PC-9 (cell line): ENCODE measurements around the gene UBA3. TPM values are rescaled to one million over a fixed set of nuclear protein-coding genes. Genes with fewer than 3 reads are reported as not detected.

ENCODE experiments used
- BruUV-seq: library from RNA; stranded (reverse); fragments of 400-500 nt; replicated peaks from 2 replicates; lab custom pipeline; 2021; lab: Mats Ljungman, UMichigan
- CTCF ChIA-PET: fragments of 300-600 bp; sonication (Branson Sonifier 250); formaldehyde crosslinking; loops from one replicate; lab custom pipeline; 2022; ENCODE audit warnings: antibody characterized with exemption; lab: Charles Lee
- POLR2A ChIA-PET: fragments of 300-600 bp; sonication (Branson Sonifier 250); formaldehyde crosslinking; loops from one replicate; lab custom pipeline; 2022; ENCODE audit warnings: antibody characterized with exemption; ENCODE audit not compliant: unreplicated experiment; lab: Charles Lee
- DNase-seq, 2 experiments: peaks; one replicate each; pipeline versions ENCODE4 v3.0.0 to v3.0.0-alpha.2; 2015 to 2022; ENCODE audit warnings: mixed read lengths in 1 of 2
- H2AFZ ChIP-seq: fragments of 200-600 bp; sonication (generic); 2 replicates; pipeline ENCODE4 v1.8.1; 2017; ENCODE audit warnings: antibody characterized with exemption
- H3F3A ChIP-seq: fragments of 200-600 bp; sonication (generic); 2 replicates; pipeline ENCODE4 v1.8.1; 2017; ENCODE audit warnings: antibody characterized with exemption, mild to moderate bottlenecking, low read depth; ENCODE audit not compliant: insufficient read depth
- H3K27ac ChIP-seq: fragments of 200-600 bp; sonication (generic); 2 replicates; pipeline ENCODE4 v1.6.1; 2016; ENCODE audit warnings: mixed run types
- H3K27me3 ChIP-seq: fragments of 200-600 bp; sonication (generic); 2 replicates; pipeline ENCODE4 v1.6.1; 2016; ENCODE audit warnings: low read depth, mixed run types; ENCODE audit not compliant: insufficient read depth
- H3K36me3 ChIP-seq: fragments of 200-600 bp; sonication (generic); 2 replicates; pipeline ENCODE4 v1.6.1; 2016; ENCODE audit warnings: low read depth, mixed run types
- H3K4me1 ChIP-seq: fragments of 200-600 bp; sonication (generic); replicated peaks from 2 replicates; pipeline ENCODE4 v1.6.1; 2016; ENCODE audit warnings: mixed run types; ENCODE audit not compliant: insufficient read depth
- H3K4me2 ChIP-seq: fragments of 200-600 bp; sonication (generic); 2 replicates; pipeline ENCODE4 v1.6.1; 2017; ENCODE audit warnings: mixed run types
- H3K4me3 ChIP-seq: fragments of 200-600 bp; sonication (generic); 2 replicates; pipeline ENCODE4 v1.6.1; 2016; ENCODE audit warnings: mixed run types
- H3K79me2 ChIP-seq: fragments of 200-600 bp; sonication (generic); 2 replicates; pipeline ENCODE4 v1.6.1; 2017; ENCODE audit warnings: low read depth, mixed run types
- H3K9me2 ChIP-seq: fragments of 200-600 bp; sonication (generic); 2 replicates; pipeline ENCODE4 v1.8.1; 2017; ENCODE audit warnings: mild to moderate bottlenecking; ENCODE audit not compliant: insufficient read depth
- H3K9me3 ChIP-seq: fragments of 200-600 bp; sonication (generic); 2 replicates; pipeline ENCODE4 v1.8.1; 2016; ENCODE audit warnings: low read depth; ENCODE audit not compliant: insufficient read depth
- H4K20me1 ChIP-seq: fragments of 200-600 bp; sonication (generic); 2 replicates; pipeline ENCODE4 v1.8.1; 2017; ENCODE audit not compliant: insufficient read depth
- EZH2 ChIP-seq: fragments of 200-600 bp; sonication (generic); IDR thresholded peaks from 2 replicates; pipeline ENCODE4 v1.8.0; 2017; ENCODE audit warnings: antibody characterized with exemption, low read depth
- intact Hi-C: fragments of 100-400 bp; cut with micrococcal nuclease; formaldehyde crosslinking; loops from one replicate; pipeline ENCODE4 v1.10.0; 2022; ENCODE audit not compliant: unreplicated experiment
- total RNA-seq: library from RNA; stranded (reverse); gene quantifications from 2 replicates; pipeline ENCODE4 v1.2.3, GENCODE V29; 2021
- TF ChIP-seq, protein P1 (sequence below): fragments of 200-600 bp; sonication (generic); conservative IDR thresholded peaks from 2 replicates; pipeline ENCODE4 v1.6.1; 2017; ENCODE audit warnings: mixed run types, antibody characterized with exemption, mild to moderate bottlenecking, moderate library complexity

UBA3 gene
- total RNA-seq, 1 experiment from 2014 or later: 88.8 TPM

DNA sequence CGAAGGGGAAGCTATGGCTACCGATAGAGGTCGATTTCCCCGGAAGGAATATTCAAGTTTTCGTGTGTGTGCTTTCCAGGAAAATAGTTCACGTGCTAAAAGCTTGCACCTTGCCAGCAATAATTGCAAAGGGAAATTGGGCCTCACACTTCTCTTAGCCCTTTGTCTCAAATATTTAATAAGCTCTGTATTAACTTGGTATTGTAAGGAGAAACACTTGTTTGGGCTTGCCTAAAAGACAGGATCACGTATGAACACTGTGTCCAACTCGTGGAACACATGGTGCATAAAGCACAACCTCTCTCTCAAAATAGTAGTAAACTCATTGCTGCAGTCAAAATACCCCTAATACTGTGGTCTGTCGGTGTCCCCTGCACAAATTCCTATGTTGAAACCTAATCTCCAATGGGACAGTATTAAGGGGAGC lies 27.7 kb downstream of the UBA3 start:
- no peak for DNase-seq
- Histone ChIP-seq H3K27ac (peak overlapping the region; percentile 70), H3K9me3 (no peaks in the 10 kb centered on the region), H3K36me3 (0 out of 2 replicates have a peak, but pooled peaks cover 2% of the 10 kb centered on the region), H3F3A (peaks cover 10% of the 10 kb centered on the region; the same call in 1 of the 2 replicates), H4K20me1 (peaks cover 7% of the 10 kb centered on the region), H3K79me2 (peaks cover 35% of the 10 kb centered on the region), H2AFZ (peak overlapping the region; percentile 93), H3K27me3 (no peaks in the 10 kb centered on the region), H3K4me1 (no peaks in the 10 kb centered on the region), H3K4me3 (peak overlapping the region; percentile 77), H3K4me2 (peak overlapping the region; percentile 96), H3K9me2 (no peaks in the 10 kb centered on the region)
- ChIA-PET POLR2A (interaction anchor here (0.6 to 1.2 kb wide), 4 partner anchors 32 to 351 kb away, joined by 3 to 5 read pairs (median 4); partner anchors contain the start of gene ARL6IP5), CTCF (no interaction called here)
- intact Hi-C loops: loop anchor here (1.0 to 5.0 kb wide), 2 partner anchors 35 to 65 kb away; no protein-coding TSS in a partner anchor
- no peak for TF ChIP-seq EZH2
- TF ChIP-seq, protein P1, sequence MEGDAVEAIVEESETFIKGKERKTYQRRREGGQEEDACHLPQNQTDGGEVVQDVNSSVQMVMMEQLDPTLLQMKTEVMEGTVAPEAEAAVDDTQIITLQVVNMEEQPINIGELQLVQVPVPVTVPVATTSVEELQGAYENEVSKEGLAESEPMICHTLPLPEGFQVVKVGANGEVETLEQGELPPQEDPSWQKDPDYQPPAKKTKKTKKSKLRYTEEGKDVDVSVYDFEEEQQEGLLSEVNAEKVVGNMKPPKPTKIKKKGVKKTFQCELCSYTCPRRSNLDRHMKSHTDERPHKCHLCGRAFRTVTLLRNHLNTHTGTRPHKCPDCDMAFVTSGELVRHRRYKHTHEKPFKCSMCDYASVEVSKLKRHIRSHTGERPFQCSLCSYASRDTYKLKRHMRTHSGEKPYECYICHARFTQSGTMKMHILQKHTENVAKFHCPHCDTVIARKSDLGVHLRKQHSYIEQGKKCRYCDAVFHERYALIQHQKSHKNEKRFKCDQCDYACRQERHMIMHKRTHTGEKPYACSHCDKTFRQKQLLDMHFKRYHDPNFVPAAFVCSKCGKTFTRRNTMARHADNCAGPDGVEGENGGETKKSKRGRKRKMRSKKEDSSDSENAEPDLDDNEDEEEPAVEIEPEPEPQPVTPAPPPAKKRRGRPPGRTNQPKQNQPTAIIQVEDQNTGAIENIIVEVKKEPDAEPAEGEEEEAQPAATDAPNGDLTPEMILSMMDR: no peak
- BruUV-seq: TSS peak; percentile 97

DNA sequence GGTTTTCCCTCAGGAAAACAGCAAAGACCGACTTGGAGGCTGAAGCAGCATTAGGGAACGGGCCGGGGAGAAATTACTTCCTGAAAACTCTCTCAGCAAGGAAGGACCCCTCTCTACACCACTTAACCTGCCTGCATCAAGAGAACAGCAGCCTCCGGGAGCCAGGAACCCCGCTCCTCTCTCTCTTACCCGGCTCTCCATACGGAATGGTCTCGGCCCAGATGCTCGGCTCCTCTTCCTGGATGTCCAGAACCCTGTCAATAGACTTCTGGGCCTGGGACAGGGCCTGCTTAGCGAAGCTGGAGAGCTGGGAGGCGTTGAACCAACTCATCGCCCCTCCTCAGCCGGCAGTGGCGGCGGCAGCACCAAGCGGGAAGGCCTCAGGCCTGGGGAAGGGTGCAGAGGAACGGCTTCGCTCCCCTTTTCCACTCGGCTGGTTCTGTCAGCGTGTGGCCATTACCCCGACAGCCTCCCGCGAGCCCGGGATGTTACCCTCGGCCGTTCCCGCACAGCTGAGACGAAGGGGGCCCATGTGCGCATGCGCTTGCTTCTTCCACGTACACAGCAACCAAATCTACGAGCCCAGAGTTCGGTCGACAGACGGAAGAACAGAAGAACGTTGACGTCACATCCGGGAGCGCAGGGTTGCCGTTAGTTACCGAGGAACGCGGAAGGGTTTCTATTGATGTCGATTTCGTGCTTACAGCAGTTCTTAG lies 28.3 kb downstream of the UBA3 start, which contains the start of gene TMF1:
TMF1 (minus strand) TSS at position 578 of the 716 bp plus-strand sequence; CDS start at position 331, 247 bp downstream.
- H3F3A ChIP-seq: peaks cover 10% of the 10 kb centered on the region; the same call in 1 of the 2 replicates
- peak; percentile 93 to 95 for DNase-seq
- POLR2A ChIA-PET: interaction anchor here (0.6 to 1.2 kb wide), 5 partner anchors 14 to 352 kb away, joined by 3 to 5 read pairs (median 4); partner anchors contain the start of gene ARL6IP5
- H4K20me1 ChIP-seq: peaks cover 7% of the 10 kb centered on the region
- H3K4me1 ChIP-seq: no peaks in the 10 kb centered on the region
- H3K4me2 ChIP-seq: peak within 1 kb of the TSS; percentile 96
- BruUV-seq: TSS peak; percentile 53
- H3K9me3 ChIP-seq: no peaks in the 10 kb centered on the region
- CTCF ChIA-PET: no interaction called here
- no peaks in the 10 kb centered on the region for H3K9me2 ChIP-seq
- peaks cover 35% of the 10 kb centered on the region for H3K79me2 ChIP-seq
- H3K4me3 ChIP-seq: peak within 1 kb of the TSS; percentile 77
- peak within 1 kb of the TSS; percentile 70 for H3K27ac ChIP-seq
- H3K36me3 ChIP-seq: 0 out of 2 replicates have a peak, but pooled peaks cover 7% of the 10 kb centered on the region
- intact Hi-C loops: loop anchor here (1.0 to 5.0 kb wide), 2 partner anchors 35 to 65 kb away; no protein-coding TSS in a partner anchor
- H3K27me3 ChIP-seq: no peaks in the 10 kb centered on the region
- TF ChIP-seq EZH2: no peak
- TF ChIP-seq, protein P1: no peak
- peak within 1 kb of the TSS; percentile 93 for H2AFZ ChIP-seq

DNA sequence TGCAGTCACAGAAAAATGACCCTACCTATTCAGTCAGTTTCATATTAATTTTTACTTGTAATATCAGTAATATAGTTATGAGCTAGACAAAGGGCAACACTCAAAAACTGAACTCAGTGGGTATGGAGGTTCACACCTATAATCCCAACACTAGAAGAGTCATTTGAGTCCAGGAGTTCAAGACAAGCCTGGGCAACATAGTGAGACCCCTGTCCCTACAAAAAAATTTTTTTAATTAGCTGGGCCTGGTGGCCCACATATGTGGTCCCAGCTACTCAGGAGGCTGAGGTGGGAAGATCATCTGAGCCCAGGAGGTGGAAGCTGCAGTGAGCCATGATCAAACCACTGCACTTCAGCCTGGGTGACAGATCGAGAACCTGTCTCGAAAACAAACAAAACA lies 31.2 kb downstream of the UBA3 start:
- Histone ChIP-seq H3K9me3 (no peaks in the 10 kb centered on the region), H3F3A (peaks cover 10% of the 10 kb centered on the region; the same call in 1 of the 2 replicates), H4K20me1 (peaks cover 7% of the 10 kb centered on the region), H3K4me3 (no peak overlapping the region), H3K4me2 (no peak overlapping the region), H3K27me3 (no peaks in the 10 kb centered on the region), H3K9me2 (no peaks in the 10 kb centered on the region), H2AFZ (no peak overlapping the region), H3K4me1 (no peaks in the 10 kb centered on the region), H3K27ac (no peak overlapping the region), H3K79me2 (peaks cover 35% of the 10 kb centered on the region), H3K36me3 (0 out of 2 replicates have a peak, but pooled peaks cover 14% of the 10 kb centered on the region)
- CTCF ChIA-PET: no interaction called here
- POLR2A ChIA-PET: no interaction called here
- DNase-seq: no peak
- TF ChIP-seq, protein P1: no peak
- no peak for TF ChIP-seq EZH2
- intact Hi-C loops: no loop called here
- no TSS peak for BruUV-seq
